ENCODE data around the gene CCBE1.

Gene CCBE1

DNA sequence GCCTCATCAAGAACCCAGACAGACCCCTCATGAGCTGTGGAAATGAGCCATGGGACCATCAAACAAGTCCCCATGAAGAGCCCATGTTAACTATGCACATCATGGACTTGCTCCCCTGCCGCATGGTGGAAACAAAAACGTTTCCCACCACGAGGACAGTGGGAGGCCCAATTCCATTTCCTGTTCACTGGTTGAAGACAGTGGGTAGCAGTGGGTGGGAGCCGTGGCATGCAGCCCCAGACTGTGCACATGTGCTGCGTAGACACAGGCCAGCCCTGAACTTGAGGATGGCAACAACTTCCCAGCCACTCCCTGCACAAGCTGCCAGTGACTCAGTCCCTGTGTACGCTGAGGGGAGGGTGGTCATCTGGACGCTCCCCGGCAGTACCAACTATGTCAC, 229.7 kb downstream of the CCBE1 start:
- in situ Hi-C loops (cut with HindIII; ENCODE audit: low sequenced_read_pairs) = no loop called here
- H3K4me3 ChIP-seq (ENCODE audit: low read depth, low read length) = no peak overlapping the region
- DNase-seq (ENCODE audit: low read depth) = no peak
- TF ChIP-seq, protein P1, sequence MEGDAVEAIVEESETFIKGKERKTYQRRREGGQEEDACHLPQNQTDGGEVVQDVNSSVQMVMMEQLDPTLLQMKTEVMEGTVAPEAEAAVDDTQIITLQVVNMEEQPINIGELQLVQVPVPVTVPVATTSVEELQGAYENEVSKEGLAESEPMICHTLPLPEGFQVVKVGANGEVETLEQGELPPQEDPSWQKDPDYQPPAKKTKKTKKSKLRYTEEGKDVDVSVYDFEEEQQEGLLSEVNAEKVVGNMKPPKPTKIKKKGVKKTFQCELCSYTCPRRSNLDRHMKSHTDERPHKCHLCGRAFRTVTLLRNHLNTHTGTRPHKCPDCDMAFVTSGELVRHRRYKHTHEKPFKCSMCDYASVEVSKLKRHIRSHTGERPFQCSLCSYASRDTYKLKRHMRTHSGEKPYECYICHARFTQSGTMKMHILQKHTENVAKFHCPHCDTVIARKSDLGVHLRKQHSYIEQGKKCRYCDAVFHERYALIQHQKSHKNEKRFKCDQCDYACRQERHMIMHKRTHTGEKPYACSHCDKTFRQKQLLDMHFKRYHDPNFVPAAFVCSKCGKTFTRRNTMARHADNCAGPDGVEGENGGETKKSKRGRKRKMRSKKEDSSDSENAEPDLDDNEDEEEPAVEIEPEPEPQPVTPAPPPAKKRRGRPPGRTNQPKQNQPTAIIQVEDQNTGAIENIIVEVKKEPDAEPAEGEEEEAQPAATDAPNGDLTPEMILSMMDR (IDR thresholded peaks at IDR 0.05; ENCODE audit: low read depth, low read length, missing control alignments) = no peak

DNA sequence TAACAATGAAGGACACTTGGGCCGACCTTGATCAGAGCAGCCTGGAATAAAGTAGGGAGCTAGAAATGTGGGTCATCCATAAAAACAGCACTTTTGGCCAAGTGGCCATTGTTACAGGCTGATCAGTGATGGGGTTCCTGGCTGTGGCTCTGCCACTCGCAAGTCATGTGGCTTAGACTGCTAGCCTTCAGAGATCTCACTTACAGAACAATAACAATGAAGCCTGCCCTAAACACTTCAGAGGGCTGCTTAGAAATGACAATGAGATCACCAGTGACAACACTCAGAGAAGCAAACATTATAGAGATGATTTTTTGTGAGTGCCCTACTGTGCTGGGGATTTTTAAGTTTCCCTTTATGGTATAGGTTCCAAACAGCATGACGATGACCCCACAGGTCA, 230.2 kb downstream of the CCBE1 start:
- TF ChIP-seq, protein P1 (IDR thresholded peaks at IDR 0.05; ENCODE audit: low read depth, low read length, missing control alignments) = no peak
- no peak for DNase-seq (ENCODE audit: low read depth)
- no peak overlapping the region for H3K4me3 ChIP-seq (ENCODE audit: low read depth, low read length)
- in situ Hi-C loops (cut with HindIII; ENCODE audit: low sequenced_read_pairs) = no loop called here

DNA sequence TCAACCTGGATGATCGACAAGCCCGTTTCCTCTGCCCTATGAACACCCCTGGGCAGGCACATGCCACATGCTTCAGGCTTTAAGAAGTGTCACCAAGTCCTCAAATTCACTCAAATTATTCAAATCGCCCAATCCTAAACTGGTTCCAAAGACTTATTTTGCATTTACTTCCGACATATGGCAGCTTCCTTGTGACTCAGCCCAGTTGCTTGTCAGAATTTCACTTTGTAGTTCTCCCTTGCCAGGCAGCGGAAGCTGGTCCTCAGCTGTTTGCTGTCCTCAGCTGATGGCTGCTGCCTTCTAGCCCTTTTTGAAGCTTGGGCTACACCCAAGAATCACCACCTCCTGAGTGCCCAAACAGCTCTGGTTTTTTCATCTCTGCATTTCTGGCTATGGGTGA, 232.7 kb downstream of the CCBE1 start:
- in situ Hi-C loops (cut with HindIII; ENCODE audit: low sequenced_read_pairs) = no loop called here
- DNase-seq (ENCODE audit: low read depth) = no peak
- TF ChIP-seq, protein P1 (IDR thresholded peaks at IDR 0.05; ENCODE audit: low read depth, low read length, missing control alignments) = no peak
- no peak overlapping the region for H3K4me3 ChIP-seq (ENCODE audit: low read depth, low read length)

DNA sequence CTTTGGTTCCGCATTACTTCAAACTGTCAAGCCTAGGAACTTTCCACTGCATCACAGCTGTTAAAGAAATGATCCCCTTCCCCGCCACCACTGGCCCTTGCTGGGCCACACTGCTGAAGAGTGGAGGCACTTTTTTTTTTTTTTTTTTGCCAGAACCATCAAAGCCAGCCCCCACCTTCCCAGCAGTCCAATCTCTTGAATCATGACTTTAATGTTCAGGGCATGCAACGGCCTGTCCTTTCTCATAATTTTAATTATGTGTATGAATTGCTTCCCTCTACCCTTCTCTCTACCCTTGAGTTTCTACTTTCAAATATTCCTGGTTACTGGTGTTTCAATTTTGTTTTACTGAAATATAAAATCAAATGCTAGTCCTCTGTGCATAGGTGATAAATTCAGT, 236.1 kb downstream of the CCBE1 start:
- in situ Hi-C loops (cut with HindIII; ENCODE audit: low sequenced_read_pairs) = no loop called here
- TF ChIP-seq, protein P1 (IDR thresholded peaks at IDR 0.05; ENCODE audit: low read depth, low read length, missing control alignments) = no peak
- no peak for DNase-seq (ENCODE audit: low read depth)

DNA sequence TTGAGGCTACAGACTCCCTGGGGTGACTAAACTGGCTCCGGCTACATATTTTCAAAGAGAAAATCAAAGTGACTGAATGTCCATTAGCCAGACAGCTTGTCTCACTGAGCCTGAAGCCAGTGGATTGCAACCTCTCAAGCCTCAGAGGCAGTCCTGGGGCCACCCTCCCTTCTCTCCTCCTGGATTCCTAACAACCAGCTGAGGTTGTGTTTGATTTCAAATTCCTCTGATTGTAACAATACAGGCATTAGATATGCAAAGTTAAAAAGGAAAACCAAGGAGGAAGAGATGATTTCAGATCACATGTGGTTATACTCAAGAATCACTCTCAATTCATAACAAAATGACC, 237.2 kb downstream of the CCBE1 start:
- TF ChIP-seq, protein P1 (IDR thresholded peaks at IDR 0.05; ENCODE audit: low read depth, low read length, missing control alignments) = no peak
- in situ Hi-C loops (cut with HindIII; ENCODE audit: low sequenced_read_pairs) = no loop called here
- DNase-seq (ENCODE audit: low read depth) = no peak
- H3K4me3 ChIP-seq (ENCODE audit: low read depth, low read length) = no peak overlapping the region

More for the DNA sequence above, 236.1 kb downstream of the CCBE1 start:
- H3K4me3 ChIP-seq (ENCODE audit: low read depth, low read length) = no peak overlapping the region

DNA sequence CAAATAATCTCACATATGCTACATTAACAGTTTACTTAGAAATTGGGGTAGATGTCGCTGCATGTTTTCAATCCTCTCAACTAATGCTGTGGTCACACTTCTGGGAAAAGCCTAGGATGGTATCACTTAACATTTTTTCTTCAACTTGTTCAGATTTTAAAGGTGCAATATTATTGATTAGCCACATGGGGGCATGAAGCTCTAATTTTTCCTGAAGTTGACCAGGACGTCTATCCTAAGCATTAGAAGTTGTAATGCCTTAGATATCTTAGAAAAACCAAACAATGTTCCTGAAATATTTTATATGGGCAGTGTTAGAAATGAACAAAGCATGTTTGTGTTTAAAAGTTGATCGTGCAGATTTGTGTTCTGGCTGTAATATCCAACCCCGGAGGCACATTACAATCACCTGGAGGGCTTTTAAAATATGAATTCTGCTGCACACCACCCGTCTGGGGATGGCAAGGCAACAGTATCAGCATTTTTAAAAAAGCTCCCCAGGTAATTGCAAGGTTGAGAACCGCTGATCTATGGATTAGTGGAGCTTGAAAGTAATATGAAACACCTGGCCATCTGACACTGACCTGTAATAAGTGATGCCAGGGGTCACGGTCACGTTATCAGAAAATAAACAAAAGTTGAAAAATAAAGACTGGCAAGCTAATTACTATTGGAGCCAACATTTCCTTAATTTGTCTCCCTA, 237.7 kb downstream of the CCBE1 start:
- in situ Hi-C loops (cut with HindIII; ENCODE audit: low sequenced_read_pairs) = no loop called here
- H3K4me3 ChIP-seq (ENCODE audit: low read depth, low read length) = no peak overlapping the region
- DNase-seq (ENCODE audit: low read depth) = peak; percentile 55
- TF ChIP-seq, protein P1 (IDR thresholded peaks at IDR 0.05; ENCODE audit: low read depth, low read length, missing control alignments) = peak; percentile 45

Data from astrocyte of the cerebellum (primary cell).